ENCODE measurements around the gene IGSF10. TPM values are rescaled to one million over a fixed set of nuclear protein-coding genes. Genes with fewer than 3 reads are reported as not detected.

IGSF10 gene
- total and polyA plus RNA-seq, 10 of the 15 experiments (the other 5 are each of a cell fraction or from before 2014, with no cell fraction given): under 0.01 to 0.18 (median 0.03) TPM; not detected in 2

DNA sequence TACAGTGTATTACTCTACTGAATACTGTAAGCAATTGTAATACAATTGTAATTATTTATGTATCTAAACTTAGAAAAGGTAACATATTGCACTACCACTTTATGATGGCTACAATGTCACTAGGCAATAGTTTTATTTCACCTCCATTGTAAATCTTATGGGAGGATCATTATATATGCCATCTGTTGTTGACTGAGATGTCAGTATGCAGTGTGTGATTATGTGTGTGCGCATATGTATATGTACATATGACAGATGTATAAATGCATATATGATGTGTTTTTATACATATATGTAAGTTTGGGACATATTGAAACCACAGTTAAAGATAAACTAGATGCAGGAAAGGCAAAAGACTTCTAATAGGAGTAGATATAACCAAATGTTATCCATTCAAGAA, 8.5 kb downstream of the IGSF10 start:
- Histone ChIP-seq H2AFZ (ENCODE audit: control insufficient read depth, low read depth, low read length) (no peak overlapping the region), H3K79me2 (ENCODE audit: control insufficient read depth, insufficient read depth, low read length) (no peaks in the 10 kb centered on the region), H3K9ac (ENCODE audit: control insufficient read depth, insufficient read depth, low read length) (no peak overlapping the region), H3K4me3 (no peak overlapping the region), H3K36me3 (ENCODE audit: control insufficient read depth in 2 of 2, insufficient read depth in 2 of 2, low read length in 1 of 2) (no peaks in the 10 kb centered on the region), H3K4me1 (ENCODE audit: control insufficient read depth, insufficient read depth, low read length) (no peaks in the 10 kb centered on the region), H3K4me2 (ENCODE audit: control insufficient read depth, insufficient read depth) (no peak overlapping the region), H3K27ac (ENCODE audit: control insufficient read depth, insufficient read depth) (no peak overlapping the region), H3K9me3 (replicated peaks; ENCODE audit: control insufficient read depth, insufficient read depth, low read length) (no peaks in the 10 kb centered on the region), H3K27me3 (replicated peaks in 1 of 2; ENCODE audit: control insufficient read depth in 2 of 2, insufficient read depth in 2 of 2, low read length in 1 of 2) (no peaks in the 10 kb centered on the region), H4K20me1 (ENCODE audit: control insufficient read depth, insufficient read depth) (no peaks in the 10 kb centered on the region)
- TF ChIP-seq, protein P1, sequence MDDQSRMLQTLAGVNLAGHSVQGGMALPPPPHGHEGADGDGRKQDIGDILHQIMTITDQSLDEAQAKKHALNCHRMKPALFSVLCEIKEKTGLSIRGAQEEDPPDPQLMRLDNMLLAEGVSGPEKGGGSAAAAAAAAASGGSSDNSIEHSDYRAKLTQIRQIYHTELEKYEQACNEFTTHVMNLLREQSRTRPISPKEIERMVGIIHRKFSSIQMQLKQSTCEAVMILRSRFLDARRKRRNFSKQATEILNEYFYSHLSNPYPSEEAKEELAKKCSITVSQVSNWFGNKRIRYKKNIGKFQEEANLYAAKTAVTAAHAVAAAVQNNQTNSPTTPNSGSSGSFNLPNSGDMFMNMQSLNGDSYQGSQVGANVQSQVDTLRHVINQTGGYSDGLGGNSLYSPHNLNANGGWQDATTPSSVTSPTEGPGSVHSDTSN (IDR thresholded peaks at IDR 0.05; ENCODE audit: insufficient replicate concordance, low read depth, low read length): no peak
- TF ChIP-seq TCF7 (IDR thresholded peaks at IDR 0.05; ENCODE audit: borderline replicate concordance): no peak
- no peak for TF ChIP-seq IKZF2 (IDR thresholded peaks at IDR 0.05)
- TF ChIP-seq, protein P2, sequence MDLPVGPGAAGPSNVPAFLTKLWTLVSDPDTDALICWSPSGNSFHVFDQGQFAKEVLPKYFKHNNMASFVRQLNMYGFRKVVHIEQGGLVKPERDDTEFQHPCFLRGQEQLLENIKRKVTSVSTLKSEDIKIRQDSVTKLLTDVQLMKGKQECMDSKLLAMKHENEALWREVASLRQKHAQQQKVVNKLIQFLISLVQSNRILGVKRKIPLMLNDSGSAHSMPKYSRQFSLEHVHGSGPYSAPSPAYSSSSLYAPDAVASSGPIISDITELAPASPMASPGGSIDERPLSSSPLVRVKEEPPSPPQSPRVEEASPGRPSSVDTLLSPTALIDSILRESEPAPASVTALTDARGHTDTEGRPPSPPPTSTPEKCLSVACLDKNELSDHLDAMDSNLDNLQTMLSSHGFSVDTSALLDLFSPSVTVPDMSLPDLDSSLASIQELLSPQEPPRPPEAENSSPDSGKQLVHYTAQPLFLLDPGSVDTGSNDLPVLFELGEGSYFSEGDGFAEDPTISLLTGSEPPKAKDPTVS (IDR thresholded peaks at IDR 0.05; ENCODE audit: low read depth, low read length): no peak
- no peak for TF ChIP-seq FOS (IDR thresholded peaks at IDR 0.05; ENCODE audit: borderline replicate concordance, extremely low read depth, insufficient read length)
- TF ChIP-seq EP300 (IDR thresholded peaks at IDR 0.05; ENCODE audit: borderline replicate concordance in 1 of 2, control insufficient read depth in 1 of 2, low read depth in 2 of 2, low read length in 2 of 2): no peak
- TF ChIP-seq SIX5 (IDR thresholded peaks at IDR 0.05; ENCODE audit: low read depth, low read length, severe bottlenecking): no peak
- no peak for TF ChIP-seq BACH1 (IDR thresholded peaks at IDR 0.05; ENCODE audit: borderline replicate concordance)
- no peak for TF ChIP-seq CBX3 (IDR thresholded peaks at IDR 0.05; ENCODE audit: borderline replicate concordance, low read depth)
- TF ChIP-seq, protein P3, sequence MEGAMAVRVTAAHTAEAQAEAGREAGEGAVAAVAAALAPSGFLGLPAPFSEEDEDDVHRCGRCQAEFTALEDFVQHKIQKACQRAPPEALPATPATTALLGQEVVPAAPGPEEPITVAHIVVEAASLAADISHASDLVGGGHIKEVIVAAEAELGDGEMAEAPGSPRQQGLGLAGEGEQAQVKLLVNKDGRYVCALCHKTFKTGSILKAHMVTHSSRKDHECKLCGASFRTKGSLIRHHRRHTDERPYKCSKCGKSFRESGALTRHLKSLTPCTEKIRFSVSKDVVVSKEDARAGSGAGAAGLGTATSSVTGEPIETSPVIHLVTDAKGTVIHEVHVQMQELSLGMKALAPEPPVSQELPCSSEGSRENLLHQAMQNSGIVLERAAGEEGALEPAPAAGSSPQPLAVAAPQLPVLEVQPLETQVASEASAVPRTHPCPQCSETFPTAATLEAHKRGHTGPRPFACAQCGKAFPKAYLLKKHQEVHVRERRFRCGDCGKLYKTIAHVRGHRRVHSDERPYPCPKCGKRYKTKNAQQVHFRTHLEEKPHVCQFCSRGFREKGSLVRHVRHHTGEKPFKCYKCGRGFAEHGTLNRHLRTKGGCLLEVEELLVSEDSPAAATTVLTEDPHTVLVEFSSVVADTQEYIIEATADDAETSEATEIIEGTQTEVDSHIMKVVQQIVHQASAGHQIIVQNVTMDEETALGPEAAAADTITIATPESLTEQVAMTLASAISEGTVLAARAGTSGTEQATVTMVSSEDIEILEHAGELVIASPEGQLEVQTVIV (IDR thresholded peaks at IDR 0.05; ENCODE audit: borderline replicate concordance, partially characterized antibody): no peak
- no peak for TF ChIP-seq NR2C1 (IDR thresholded peaks at IDR 0.05)
- TF ChIP-seq, protein P4, sequence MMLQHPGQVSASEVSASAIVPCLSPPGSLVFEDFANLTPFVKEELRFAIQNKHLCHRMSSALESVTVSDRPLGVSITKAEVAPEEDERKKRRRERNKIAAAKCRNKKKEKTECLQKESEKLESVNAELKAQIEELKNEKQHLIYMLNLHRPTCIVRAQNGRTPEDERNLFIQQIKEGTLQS (IDR thresholded peaks at IDR 0.05; ENCODE audit: borderline replicate concordance, extremely low read depth, low read depth, low read length): no peak
- no peak for TF ChIP-seq BRCA1 (IDR thresholded peaks at IDR 0.05; ENCODE audit: low read depth, low read length)
- no peak for TF ChIP-seq TAF1 (IDR thresholded peaks at IDR 0.05; ENCODE audit: borderline replicate concordance, low read depth, low read length)
- TF ChIP-seq, protein P5, sequence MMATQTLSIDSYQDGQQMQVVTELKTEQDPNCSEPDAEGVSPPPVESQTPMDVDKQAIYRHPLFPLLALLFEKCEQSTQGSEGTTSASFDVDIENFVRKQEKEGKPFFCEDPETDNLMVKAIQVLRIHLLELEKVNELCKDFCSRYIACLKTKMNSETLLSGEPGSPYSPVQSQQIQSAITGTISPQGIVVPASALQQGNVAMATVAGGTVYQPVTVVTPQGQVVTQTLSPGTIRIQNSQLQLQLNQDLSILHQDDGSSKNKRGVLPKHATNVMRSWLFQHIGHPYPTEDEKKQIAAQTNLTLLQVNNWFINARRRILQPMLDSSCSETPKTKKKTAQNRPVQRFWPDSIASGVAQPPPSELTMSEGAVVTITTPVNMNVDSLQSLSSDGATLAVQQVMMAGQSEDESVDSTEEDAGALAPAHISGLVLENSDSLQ (IDR thresholded peaks at IDR 0.05): no peak
- TF ChIP-seq NR2C2 (IDR thresholded peaks at IDR 0.05; ENCODE audit: borderline replicate concordance, control insufficient read depth, insufficient read length, low read depth): no peak
- no peak for TF ChIP-seq TARDBP (IDR thresholded peaks at IDR 0.05; ENCODE audit: borderline replicate concordance)
- TF ChIP-seq CHD4 (IDR thresholded peaks at IDR 0.05): no peak
- no peak for TF ChIP-seq EZH2 (IDR thresholded peaks at IDR 0.05; ENCODE audit: borderline replicate concordance, control insufficient read depth, low read depth, low read length)
- ChIA-PET SMC1A (ENCODE audit: uncharacterized antibody, unreplicated experiment) (no interaction called here), CTCF (no interaction called here), POLR2A (no interaction called here), RAD21 (ENCODE audit: unreplicated experiment) (no interaction called here)
- FAIRE-seq (no peak), ATAC-seq (no peak), DNase-seq (ENCODE audit: low read depth, low spot score) (no peak)
- intact Hi-C loops (cut with micrococcal nuclease; ENCODE audit: unreplicated experiment) (no loop called here), in situ Hi-C loops (cut with MboI) (no loop called here)
- 38% methylated on average over 1 of the region's 1 CpG for WGBS (ENCODE audit: insufficient coverage, insufficient replicate concordance, low lambda C conversion rate, missing lambda C conversion rate)
- no TSS peak for BruUV-seq (replicated peaks)
